IMR-90 (cell line): Measurements from ENCODE around the gene RNF138. TPM values are rescaled to one million over a fixed set of nuclear protein-coding genes. Genes with fewer than 3 reads are reported as not detected.

Experiments used
- ATAC-seq: fragments of 200-7000 bp; cut with Tn5 transposase; 2 replicates; pipeline ENCODE4 v1.9.1; 2020; ENCODE audit warnings: low read depth, mild to moderate bottlenecking, moderate library complexity
- BruUV-seq: library from RNA; stranded (reverse); fragments of 400-500 nt; replicated peaks from 2 replicates; lab custom pipeline; 2021; lab: Mats Ljungman, UMichigan
- CTCF ChIA-PET: fragments of 300-600 bp; formaldehyde crosslinking; extraction: SDS; loops from one replicate; lab custom pipeline; 2021; ENCODE audit warnings: antibody characterized with exemption; lab: Yijun Ruan, JAX
- POLR2A ChIA-PET: fragments of 300-600 bp; sonication (Branson Sonifier 250); formaldehyde crosslinking; loops from one replicate; lab custom pipeline; 2022; ENCODE audit warnings: antibody characterized with exemption; ENCODE audit not compliant: unreplicated experiment; lab: Charles Lee
- DNase-seq: peaks from one replicate; pipeline ENCODE4 v3.0.0; 2013
- H2AFZ ChIP-seq: replicated peaks from 2 replicates; pipeline ENCODE3; 2013; ENCODE audit warnings: low read length, mild to moderate bottlenecking; ENCODE audit not compliant: poor library complexity
- H2AK5ac ChIP-seq: 2 replicates; pipeline ENCODE4 v1.6.1; 2013; ENCODE audit warnings: low read depth, low read length, inconsistent platforms
- H2AK9ac ChIP-seq: replicated peaks from 2 replicates; pipeline ENCODE3; 2013; ENCODE audit warnings: mild to moderate bottlenecking, low read depth, low read length, moderate library complexity; ENCODE audit not compliant: poor library complexity
- H2BK120ac ChIP-seq: 2 replicates; pipeline ENCODE4 v1.6.1; 2013; ENCODE audit warnings: low read depth, low read length, inconsistent platforms
- H2BK15ac ChIP-seq: 3 replicates; pipeline ENCODE4 v1.6.1; 2013; ENCODE audit warnings: low read depth, low read length, inconsistent platforms
- H2BK20ac ChIP-seq: 2 replicates; pipeline ENCODE4 v1.6.1; 2013; ENCODE audit warnings: low read depth, mild to moderate bottlenecking, inconsistent platforms, low read length, moderate library complexity
- H2BK5ac ChIP-seq: 2 replicates; pipeline ENCODE4 v1.6.1; 2013; ENCODE audit warnings: mild to moderate bottlenecking, low read depth, low read length, inconsistent platforms; ENCODE audit not compliant: poor library complexity, severe bottlenecking
- H3K14ac ChIP-seq: replicated peaks from 2 replicates; pipeline ENCODE4 v1.6.1; 2013; ENCODE audit warnings: low read depth, low read length, inconsistent platforms
- H3K18ac ChIP-seq: 2 replicates; pipeline ENCODE4 v1.6.1; 2013; ENCODE audit warnings: low read depth, low read length, control low read depth
- H3K23ac ChIP-seq: 2 replicates; pipeline ENCODE4 v1.6.1; 2013; ENCODE audit warnings: low read depth, low read length, inconsistent platforms
- H3K27ac ChIP-seq: 2 replicates; pipeline ENCODE4 v1.5.1; 2013; ENCODE audit warnings: mild to moderate bottlenecking, control low read depth, low read length; ENCODE audit not compliant: insufficient read depth
- H3K27me3 ChIP-seq: 2 replicates; pipeline ENCODE4 v1.6.1; 2013; ENCODE audit warnings: low read length; ENCODE audit not compliant: control insufficient read depth, insufficient read depth
- H3K36me3 ChIP-seq: 2 replicates; pipeline ENCODE4 v1.6.1; 2013; ENCODE audit warnings: low read length, mixed read lengths; ENCODE audit not compliant: control insufficient read depth, insufficient read depth
- H3K4ac ChIP-seq: 2 replicates; pipeline ENCODE4 v1.6.1; 2013; ENCODE audit warnings: low read depth, low read length, inconsistent platforms
- H3K4me1 ChIP-seq: 2 replicates; pipeline ENCODE4 v1.6.1; 2013; ENCODE audit warnings: low read length, mixed read lengths; ENCODE audit not compliant: control insufficient read depth, insufficient read depth
- H3K4me2 ChIP-seq: 2 replicates; pipeline ENCODE4 v1.6.1; 2013; ENCODE audit warnings: low read depth, mild to moderate bottlenecking, control low read depth, low read length, moderate library complexity
- H3K4me3 ChIP-seq: 2 replicates; pipeline ENCODE4 v1.5.1; 2013; ENCODE audit warnings: low read depth, mild to moderate bottlenecking, control low read depth, low read length, moderate library complexity; ENCODE audit not compliant: insufficient read depth
- H3K56ac ChIP-seq: 2 replicates; pipeline ENCODE4 v1.6.1; 2013; ENCODE audit warnings: low read length, inconsistent platforms; ENCODE audit not compliant: insufficient read depth; ENCODE audit errors: extremely low read depth
- H3K79me1 ChIP-seq, 2 experiments: 2 replicates each; pipeline ENCODE4 v1.6.1; 2013; ENCODE audit warnings: low read length in 2 of 2, inconsistent platforms in 1 of 2, low read depth in 1 of 2
- H3K9ac ChIP-seq: 2 replicates; pipeline ENCODE4 v1.6.1; 2013; ENCODE audit warnings: low read depth, low read length, control low read depth
- H3K9me1 ChIP-seq: 2 replicates; pipeline ENCODE4 v1.6.1; 2013; ENCODE audit warnings: low read length, inconsistent platforms; ENCODE audit not compliant: insufficient read depth
- H3K9me3 ChIP-seq: 2 replicates; pipeline ENCODE4 v1.6.1; 2013; ENCODE audit warnings: low read length; ENCODE audit not compliant: control insufficient read depth, insufficient read depth
- H4K20me1 ChIP-seq: 2 replicates; pipeline ENCODE4 v1.6.1; 2013; ENCODE audit warnings: low read length, inconsistent platforms; ENCODE audit not compliant: insufficient read depth
- H4K5ac ChIP-seq: 2 replicates; pipeline ENCODE4 v1.6.1; 2013; ENCODE audit warnings: mild to moderate bottlenecking, low read depth, low read length, control low read depth
- H4K8ac ChIP-seq, 2 experiments: 2 replicates each; pipeline ENCODE4 v1.6.1; 2013; ENCODE audit warnings: low read depth in 2 of 2, low read length in 2 of 2, control low read depth in 1 of 2, inconsistent platforms in 1 of 2
- H4K91ac ChIP-seq: 2 replicates; pipeline ENCODE4 v1.6.1; 2013; ENCODE audit warnings: low read depth, low read length, inconsistent platforms; ENCODE audit not compliant: insufficient read depth
- CHD1 ChIP-seq: IDR thresholded peaks from 2 replicates; pipeline ENCODE4 v1.6.1; 2012; ENCODE audit warnings: low read depth, low read length, improper control_type of control experiment
- CTCF ChIP-seq: conservative IDR thresholded peaks from 2 replicates; pipeline ENCODE4 v1.5.1; 2012; ENCODE audit warnings: mild to moderate bottlenecking, low read depth, low read length, improper control_type of control experiment
- FOS ChIP-seq: fragments of 150-350 bp; IDR thresholded peaks from 2 replicates; pipeline ENCODE4 v1.6.1; 2016; ENCODE audit warnings: low read depth, low read length
- MAFK ChIP-seq: IDR thresholded peaks from 2 replicates; pipeline ENCODE4 v1.6.1; 2012; ENCODE audit warnings: low read depth, low read length, improper control_type of control experiment
- MAZ ChIP-seq: IDR thresholded peaks from 2 replicates; pipeline ENCODE4 v1.6.1; 2012; ENCODE audit warnings: low read depth, mild to moderate bottlenecking, low read length, improper control_type of control experiment, moderate library complexity, borderline replicate concordance
- MXI1 ChIP-seq: IDR thresholded peaks from 2 replicates; pipeline ENCODE4 v1.6.1; 2012; ENCODE audit warnings: low read depth, mild to moderate bottlenecking, low read length, moderate library complexity, borderline replicate concordance
- NFE2L2 ChIP-seq: fragments of 150-350 bp; IDR thresholded peaks from 2 replicates; pipeline ENCODE4 v1.6.1; 2016; ENCODE audit warnings: low read depth, mild to moderate bottlenecking, low read length
- POLR2A ChIP-seq: IDR thresholded peaks from 2 replicates; pipeline ENCODE4 v1.6.1; 2012; ENCODE audit warnings: mild to moderate bottlenecking, low read depth, low read length
- RCOR1 ChIP-seq: IDR thresholded peaks from 2 replicates; pipeline ENCODE4 v1.6.1; 2012; ENCODE audit warnings: mild to moderate bottlenecking, low read length, improper control_type of control experiment; ENCODE audit not compliant: insufficient replicate concordance
- SMC3 ChIP-seq: fragments of 150-350 bp; IDR thresholded peaks from 2 replicates; pipeline ENCODE4 v1.6.1; 2016; ENCODE audit warnings: low read depth, mild to moderate bottlenecking, antibody characterized with exemption, low read length, moderate library complexity
- USF2 ChIP-seq: fragments of 150-350 bp; IDR thresholded peaks from 2 replicates; pipeline ENCODE4 v1.6.1; 2017; ENCODE audit warnings: mild to moderate bottlenecking, antibody characterized with exemption, low read length, low read depth
- whole genome bisulfite sequencing, 2 experiments: methylation state at CpG; one replicate each; pipeline versions ENCODE4 v1.1.5 to v1.1.7; 2013; ENCODE audit warnings: missing lambda C conversion rate in 2 of 2; ENCODE audit not compliant: insufficient read length in 1 of 2; ENCODE audit errors: extremely low coverage in 2 of 2; 5-methylcytosine and 5-hydroxymethylcytosine counted together
- dilution Hi-C: fragments of 300-500 bp; cut with HindIII; formaldehyde crosslinking; loops from one replicate; pipeline ENCODE4 v1.14.3; 2018; ENCODE audit warnings: low sequenced_read_pairs; ENCODE audit not compliant: unreplicated experiment
- in situ Hi-C: fragments of 300-500 bp; cut with MboI; formaldehyde crosslinking; loops from 3 replicates; pipeline ENCODE4 v1.14.3; 2019; ENCODE audit warnings: low sequenced_read_pairs, inconsistent platforms, mixed read lengths
- intact Hi-C: fragments of 100-400 bp; cut with micrococcal nuclease; formaldehyde crosslinking; loops from 2 replicates; pipeline ENCODE4 v1.10.0; 2022
- polyA plus RNA-seq, 3 experiments: library from polyadenylated mRNA; depleted of rRNA; stranded (reverse); fragments of >200 nt; gene quantifications; 2 replicates each; pipeline ENCODE4 v1.2.3, GENCODE V29; 2012; ENCODE audit warnings: low replicate concordance in 1 of 3
- total RNA-seq: library from RNA; depleted of rRNA; stranded (reverse); fragments of >200 nt; gene quantifications from 2 replicates; pipeline ENCODE4 v1.2.3, GENCODE V29; 2012
- TF ChIP-seq, protein P1 (sequence below): fragments of 150-350 bp; IDR thresholded peaks from 2 replicates; pipeline ENCODE4 v1.6.1; 2016; ENCODE audit warnings: low read depth, mild to moderate bottlenecking, low read length, moderate library complexity, borderline replicate concordance

The RNF138 gene
- total and polyA plus RNA-seq, 2 of the 4 experiments (the other 2 are of a cell fraction) = 18.1 to 36.0 TPM

- H2AK5ac ChIP-seq = no peak overlapping the region
- WGBS, 2 experiments = no CpG with 5 or more reads among the region's 3 CpGs
- no peak overlapping the region for H2BK120ac ChIP-seq
- H3K56ac ChIP-seq = no peak overlapping the region
- H4K20me1 ChIP-seq = peaks cover 8% of the 10 kb centered on the region
- H3K23ac ChIP-seq = no peak overlapping the region
- TF ChIP-seq MAFK = no peak
- TF ChIP-seq NFE2L2 = no peak
- TF ChIP-seq USF2 = no peak
- TF ChIP-seq MXI1 = no peak
- no peak for TF ChIP-seq POLR2A
- no peak for TF ChIP-seq RCOR1
- TF ChIP-seq, protein P1, sequence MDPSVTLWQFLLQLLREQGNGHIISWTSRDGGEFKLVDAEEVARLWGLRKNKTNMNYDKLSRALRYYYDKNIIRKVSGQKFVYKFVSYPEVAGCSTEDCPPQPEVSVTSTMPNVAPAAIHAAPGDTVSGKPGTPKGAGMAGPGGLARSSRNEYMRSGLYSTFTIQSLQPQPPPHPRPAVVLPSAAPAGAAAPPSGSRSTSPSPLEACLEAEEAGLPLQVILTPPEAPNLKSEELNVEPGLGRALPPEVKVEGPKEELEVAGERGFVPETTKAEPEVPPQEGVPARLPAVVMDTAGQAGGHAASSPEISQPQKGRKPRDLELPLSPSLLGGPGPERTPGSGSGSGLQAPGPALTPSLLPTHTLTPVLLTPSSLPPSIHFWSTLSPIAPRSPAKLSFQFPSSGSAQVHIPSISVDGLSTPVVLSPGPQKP = no peak
- TF ChIP-seq CHD1 = no peak
- no peak for TF ChIP-seq MAZ
- no peak for TF ChIP-seq SMC3
- no peak for TF ChIP-seq CTCF
- TF ChIP-seq FOS = no peak
- intact Hi-C loops = no loop called here
- in situ Hi-C loops = no loop called here
- H3K79me1 ChIP-seq = peaks cover 18 to 25% of the 10 kb centered on the region in 2 experiments; a peak in 3 of 4 replicates
- ChIA-PET POLR2A (no interaction called here), CTCF (no interaction called here)
- ATAC-seq = no peak
- H4K8ac ChIP-seq = no peak overlapping the region
- no peaks in the 10 kb centered on the region for H3K27me3 ChIP-seq
- H2AFZ ChIP-seq = no peak overlapping the region
- H3K4ac ChIP-seq = no peak overlapping the region
- H2BK20ac ChIP-seq = no peak overlapping the region
- H3K9ac ChIP-seq = no peak overlapping the region
- peaks cover 2% of the 10 kb centered on the region; the same call in 1 of the 2 replicates for H3K36me3 ChIP-seq
- no peak overlapping the region for H4K5ac ChIP-seq
- H3K4me1 ChIP-seq = no peaks in the 10 kb centered on the region
- H3K27ac ChIP-seq = no peak overlapping the region
- dilution Hi-C loops = no loop called here
- H3K4me3 ChIP-seq = no peak overlapping the region
- H3K9me3 ChIP-seq = no peaks in the 10 kb centered on the region
- no peaks in the 10 kb centered on the region for H3K9me1 ChIP-seq
- H2BK15ac ChIP-seq = no peak overlapping the region
- H4K91ac ChIP-seq = no peak overlapping the region
- no peak overlapping the region for H2AK9ac ChIP-seq
- BruUV-seq = no TSS peak
- no peak overlapping the region for H2BK5ac ChIP-seq
- H3K4me2 ChIP-seq = no peak overlapping the region
- no peak overlapping the region for H3K18ac ChIP-seq
- H3K14ac ChIP-seq = no peak overlapping the region
- no peak for DNase-seq
Measured at GRCh38 chr18:32110005-32110404, 18.3 kb downstream of the RNF138 start.
